Kidney epithelial cell (primary cell): ENCODE data around the gene GOLT1A. TPM values are rescaled to one million over a fixed set of nuclear protein-coding genes. Genes with fewer than 3 reads are reported as not detected.
A peak's percentile ranks its signal among the peaks of the same experiment; 100 is the strongest.

Experiments used
- DNase-seq: peaks from one replicate; pipeline ENCODE4 v3.0.0-alpha.2; 2010; ENCODE audit warnings: low read depth
- H3K27me3 ChIP-seq: 2 replicates; pipeline ENCODE4 v1.6.0; 2011; ENCODE audit warnings: low read length; ENCODE audit not compliant: control insufficient read depth, insufficient read depth
- H3K36me3 ChIP-seq: 2 replicates; pipeline ENCODE4 v1.5.1; 2011; ENCODE audit warnings: low read length; ENCODE audit not compliant: control insufficient read depth, insufficient read depth
- H3K4me3 ChIP-seq: 2 replicates; pipeline ENCODE4 v1.5.1; 2011; ENCODE audit warnings: low read depth, mild to moderate bottlenecking, control low read depth, low read length
- total RNA-seq: library from RNA; depleted of rRNA; stranded (reverse); fragments of >200 nt; gene quantifications from 2 replicates; pipeline ENCODE4 v1.2.3, GENCODE V29; 2015
- TF ChIP-seq, protein P1 (sequence below): IDR thresholded peaks from 2 replicates; pipeline ENCODE4 v1.5.1; 2011; ENCODE audit warnings: mild to moderate bottlenecking, moderate library complexity, low read length, control low read depth, inconsistent platforms; ENCODE audit not compliant: insufficient read depth, poor library complexity, severe bottlenecking

Gene GOLT1A
- total RNA-seq, 1 donor from 2014 or later, result 5.0 TPM

DNA sequence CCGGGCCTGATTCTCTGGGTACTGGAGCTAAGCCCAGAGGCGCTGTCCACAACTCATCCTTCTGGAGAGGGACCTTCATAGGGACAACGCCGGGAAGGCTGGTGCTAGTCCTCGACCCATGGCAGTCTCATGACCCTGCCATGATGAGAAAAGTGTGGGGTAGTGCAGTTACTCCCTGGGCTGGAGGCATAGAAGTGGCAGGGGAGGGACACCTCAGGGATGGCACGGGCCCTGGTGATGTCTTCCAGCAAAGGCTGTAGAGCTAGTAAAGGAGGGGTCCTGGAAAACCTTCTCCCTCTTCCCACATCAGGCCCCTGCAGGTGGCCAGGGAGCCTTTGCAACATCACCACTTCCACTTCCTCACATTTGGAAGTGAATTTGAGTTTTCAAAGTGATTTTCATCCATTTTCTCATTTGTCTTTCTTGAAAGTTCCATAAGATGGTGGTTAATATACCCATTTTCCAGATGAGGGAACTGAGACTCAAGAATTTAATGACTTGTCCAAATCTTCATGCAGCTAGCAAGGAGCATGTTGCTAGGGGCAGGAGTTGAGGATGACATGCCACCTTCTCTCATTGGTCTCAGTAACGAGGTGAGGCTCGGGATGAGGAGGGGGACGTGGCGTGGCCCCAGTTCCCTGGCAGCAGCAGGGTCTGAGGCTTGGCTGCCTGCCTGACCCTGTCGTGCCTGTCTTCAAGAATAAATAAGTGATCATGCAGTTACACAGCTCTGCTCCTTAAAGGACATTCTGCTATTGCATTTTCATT lies 3.3 kb upstream of the GOLT1A start:
- H3K27me3 ChIP-seq, result no peaks in the 10 kb centered on the region
- H3K4me3 ChIP-seq, result no peak overlapping the region
- DNase-seq, result no peak
- TF ChIP-seq, protein P1, sequence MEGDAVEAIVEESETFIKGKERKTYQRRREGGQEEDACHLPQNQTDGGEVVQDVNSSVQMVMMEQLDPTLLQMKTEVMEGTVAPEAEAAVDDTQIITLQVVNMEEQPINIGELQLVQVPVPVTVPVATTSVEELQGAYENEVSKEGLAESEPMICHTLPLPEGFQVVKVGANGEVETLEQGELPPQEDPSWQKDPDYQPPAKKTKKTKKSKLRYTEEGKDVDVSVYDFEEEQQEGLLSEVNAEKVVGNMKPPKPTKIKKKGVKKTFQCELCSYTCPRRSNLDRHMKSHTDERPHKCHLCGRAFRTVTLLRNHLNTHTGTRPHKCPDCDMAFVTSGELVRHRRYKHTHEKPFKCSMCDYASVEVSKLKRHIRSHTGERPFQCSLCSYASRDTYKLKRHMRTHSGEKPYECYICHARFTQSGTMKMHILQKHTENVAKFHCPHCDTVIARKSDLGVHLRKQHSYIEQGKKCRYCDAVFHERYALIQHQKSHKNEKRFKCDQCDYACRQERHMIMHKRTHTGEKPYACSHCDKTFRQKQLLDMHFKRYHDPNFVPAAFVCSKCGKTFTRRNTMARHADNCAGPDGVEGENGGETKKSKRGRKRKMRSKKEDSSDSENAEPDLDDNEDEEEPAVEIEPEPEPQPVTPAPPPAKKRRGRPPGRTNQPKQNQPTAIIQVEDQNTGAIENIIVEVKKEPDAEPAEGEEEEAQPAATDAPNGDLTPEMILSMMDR, result no peak
- H3K36me3 ChIP-seq, result no peaks in the 10 kb centered on the region

DNA sequence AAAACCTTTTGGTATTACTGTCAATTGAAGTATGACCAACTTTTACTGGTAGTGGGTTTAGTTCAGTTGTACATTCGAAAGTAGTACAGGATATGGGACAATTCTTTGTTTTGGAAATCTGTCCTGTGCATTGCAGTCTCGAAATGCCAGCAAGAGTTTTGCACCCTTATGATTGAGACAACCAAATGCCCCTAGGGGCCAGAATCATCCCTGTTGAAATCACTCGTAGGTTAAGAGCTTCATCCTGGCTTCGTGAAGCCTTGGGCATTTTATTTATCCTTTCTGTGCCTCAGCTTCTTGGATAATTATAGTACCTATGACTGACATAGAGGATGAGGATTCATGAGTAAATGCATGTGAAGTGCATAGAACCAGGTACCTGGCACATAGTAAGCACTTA lies 2.4 kb upstream of the GOLT1A start:
- no peak for DNase-seq
- Histone ChIP-seq H3K36me3 (no peaks in the 10 kb centered on the region), H3K4me3 (no peak overlapping the region), H3K27me3 (no peaks in the 10 kb centered on the region)
- TF ChIP-seq, protein P1, result no peak

DNA sequence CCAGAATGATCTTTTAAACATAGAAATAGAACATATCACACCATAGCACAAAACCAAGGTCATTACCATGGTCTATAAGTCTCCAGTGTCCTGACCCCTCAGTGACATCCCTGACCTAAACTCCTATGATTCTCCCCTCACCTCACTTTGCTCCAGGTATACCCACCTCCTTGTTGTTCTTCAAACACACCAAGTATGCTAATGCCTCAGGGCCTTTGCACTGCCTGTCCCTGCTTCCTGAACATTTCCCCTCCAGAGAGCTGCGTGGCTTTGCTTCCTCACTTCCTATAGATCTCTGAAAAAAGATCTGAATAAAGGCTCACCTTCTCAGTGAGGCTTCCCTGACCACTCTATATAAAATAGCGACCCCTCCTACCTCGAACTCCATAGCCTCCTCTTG lies 1.1 kb downstream of the GOLT1A start:
- TF ChIP-seq, protein P1, result no peak
- H3K36me3 ChIP-seq, result no peaks in the 10 kb centered on the region
- DNase-seq, result no peak
- H3K27me3 ChIP-seq, result no peaks in the 10 kb centered on the region
- H3K4me3 ChIP-seq, result no peak overlapping the region

DNA sequence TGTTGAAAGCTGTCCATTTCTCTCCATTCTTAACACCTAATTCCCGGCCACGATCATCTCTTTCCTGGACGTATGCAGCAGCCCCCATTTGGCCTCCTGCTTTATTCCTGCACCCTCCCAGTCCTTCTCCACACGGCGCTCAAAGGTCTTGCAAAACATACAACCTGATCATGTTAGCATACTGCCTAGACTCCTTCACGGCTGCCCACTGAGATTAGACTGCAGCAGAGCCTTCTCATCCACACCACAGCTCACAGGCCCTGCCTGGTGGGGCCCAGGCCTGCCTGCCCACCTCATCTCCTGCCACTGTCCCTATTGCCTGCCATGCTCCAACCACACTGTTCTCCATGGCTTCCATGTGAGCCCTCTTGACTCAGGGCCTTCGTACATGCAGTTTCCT lies 2.7 kb downstream of the GOLT1A start:
- H3K27me3 ChIP-seq, result no peaks in the 10 kb centered on the region
- no peak for DNase-seq
- TF ChIP-seq, protein P1, result no peak
- no peaks in the 10 kb centered on the region for H3K36me3 ChIP-seq
- H3K4me3 ChIP-seq, result no peak overlapping the region

DNA sequence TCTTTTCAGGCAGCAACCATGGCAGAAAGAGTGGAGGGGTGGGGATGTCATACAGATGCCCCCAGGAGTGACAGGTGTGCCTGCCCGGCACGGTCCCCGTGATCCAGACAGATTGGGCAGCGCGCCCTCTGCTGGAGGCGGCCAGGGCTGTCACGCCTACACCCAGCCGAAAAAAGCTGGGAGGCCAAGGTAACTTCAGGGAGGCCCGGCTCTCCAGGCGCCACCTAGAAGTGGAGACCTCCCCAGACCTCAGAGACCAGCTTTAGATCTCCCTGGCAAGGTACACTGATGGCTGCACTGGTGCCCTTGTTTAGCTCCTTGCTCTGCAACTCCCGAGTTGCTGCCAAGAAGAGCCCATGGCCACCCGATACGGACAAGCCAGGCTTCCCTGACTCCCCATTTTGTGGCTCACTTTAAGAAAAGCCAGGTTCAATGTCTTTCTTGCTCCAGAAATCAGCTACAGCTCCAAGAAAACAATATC lies 6.6 kb downstream of the GOLT1A start:
- no peak overlapping the region for H3K4me3 ChIP-seq
- DNase-seq, result no peak
- H3K27me3 ChIP-seq, result no peaks in the 10 kb centered on the region
- TF ChIP-seq, protein P1, result peak; percentile 99
- H3K36me3 ChIP-seq, result no peaks in the 10 kb centered on the region

DNA sequence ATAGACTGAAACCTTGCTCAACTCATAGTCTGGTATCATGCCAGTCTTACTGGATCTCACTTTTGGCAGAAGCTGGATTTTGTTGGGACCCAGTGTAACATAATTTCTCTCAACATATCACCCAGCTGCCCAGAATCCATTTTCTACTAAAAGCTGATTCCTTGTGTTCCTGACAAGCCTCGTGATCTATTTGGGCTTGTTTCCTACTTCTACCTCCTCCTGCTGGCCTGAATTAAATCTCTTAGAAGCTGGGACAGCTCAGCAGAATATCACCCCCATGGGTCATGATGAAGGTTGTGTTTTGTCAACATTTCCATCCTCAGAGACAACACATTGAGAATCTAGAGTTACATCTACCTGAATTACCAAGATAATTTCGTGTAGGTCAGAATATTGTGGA lies 7.7 kb downstream of the GOLT1A start:
- Histone ChIP-seq H3K36me3 (no peaks in the 10 kb centered on the region), H3K4me3 (no peak overlapping the region), H3K27me3 (no peaks in the 10 kb centered on the region)
- TF ChIP-seq, protein P1, result no peak
- no peak for DNase-seq
